Spleen (tissue), 11 donors: Measurements from ENCODE around the gene ARID4B. TPM values are rescaled to one million over a fixed set of nuclear protein-coding genes. Genes with fewer than 3 reads are reported as not detected.

Source experiments
- DNase-seq: peaks from one replicate; pipeline ENCODE4 v3.0.0-alpha.2; 2020
- H3K27ac ChIP-seq, 8 donors: fragments of 200-600 bp; sonication (generic) in 7 of 8; 1 replicate in 4 of 8; 2 replicates in 4 of 8; pipeline versions ENCODE4 v1.5.0 to v1.8.0; 2016 to 2021; ENCODE audit warnings: inconsistent platforms in 4 of 8, mild to moderate bottlenecking in 4 of 8, moderate library complexity in 1 of 8
- H3K27me3 ChIP-seq, 7 donors: fragments of 200-600 bp; sonication (generic) in 6 of 7; replicated peaks in 1 of 7; 1 replicate in 4 of 7; 2 replicates in 3 of 7; pipeline versions ENCODE4 v1.5.0 to v1.8.0; 2016 to 2021; ENCODE audit warnings: inconsistent platforms in 3 of 7, mild to moderate bottlenecking in 1 of 7
- H3K36me3 ChIP-seq, 6 donors: fragments of 200-600 bp; sonication (generic) in 5 of 6; 1 replicate in 4 of 6; 2 replicates in 2 of 6; pipeline versions ENCODE4 v1.5.0 to v1.8.0; 2016 to 2021; ENCODE audit warnings: inconsistent platforms in 2 of 6
- H3K4me1 ChIP-seq, 6 donors: fragments of 200-600 bp; sonication (generic) in 5 of 6; 1 replicate in 3 of 6; 2 replicates in 3 of 6; pipeline versions ENCODE4 v1.5.0 to v1.8.0; 2016 to 2021; ENCODE audit warnings: inconsistent platforms in 3 of 6
- H3K4me3 ChIP-seq, 8 donors: fragments of 200-600 bp; sonication (generic) in 7 of 8; 1 replicate in 4 of 8; 2 replicates in 4 of 8; pipeline versions ENCODE4 v1.5.0 to v1.8.0; 2016 to 2021; ENCODE audit warnings: inconsistent platforms in 4 of 8, mild to moderate bottlenecking in 4 of 8, moderate library complexity in 2 of 8
- H3K9me3 ChIP-seq, 8 donors: fragments of 200-600 bp; sonication (generic) in 7 of 8; 1 replicate in 4 of 8; 2 replicates in 4 of 8; pipeline versions ENCODE4 v1.5.0 to v1.8.0; 2016 to 2021; ENCODE audit warnings: inconsistent platforms in 4 of 8
- CTCF ChIP-seq, 11 experiments: fragments of 200-600 bp in 7 of 11; fragments of 450-650 bp in 4 of 11; sonication (generic) in 4 of 11; IDR thresholded peaks in 8 of 11; conservative IDR thresholded peaks in 3 of 11; 1 replicate in 7 of 11; 2 replicates in 4 of 11; pipeline versions ENCODE4 v1.4.0 to v1.8.0; 2016 to 2021; ENCODE audit warnings: antibody characterized with exemption in 11 of 11, inconsistent platforms in 4 of 11, mild to moderate bottlenecking in 1 of 11
- POLR2A ChIP-seq, 3 donors: fragments of 450-650 bp; IDR thresholded peaks; one replicate each; pipeline ENCODE4 v1.5.1; 2017; ENCODE audit warnings: antibody characterized with exemption in 3 of 3, mild to moderate bottlenecking in 1 of 3
- POLR2AphosphoS5 ChIP-seq, 3 donors: sonication (generic); formaldehyde crosslinking; IDR thresholded peaks; one replicate each; pipeline ENCODE4 v1.5.1; 2017; ENCODE audit warnings: antibody characterized with exemption in 3 of 3
- WGBS, 5 donors: extraction: QIAGEN DNeasy Blood & Tissue Kit in 3 of 5; methylation state at CpG; one replicate each; pipeline versions ENCODE4 v1.1.5 to v1.1.7; 2013 to 2018; 5-methylcytosine and 5-hydroxymethylcytosine counted together
- intact Hi-C: fragments of 100-400 bp; cut with DNase I; formaldehyde crosslinking; loops from one replicate; pipeline ENCODE4 v1.15.0; 2023; ENCODE audit warnings: low total_unique reads
- polyA plus RNA-seq, 3 donors: library from polyadenylated mRNA; stranded (reverse); fragments of 200-250 nt; gene quantifications; one replicate each; pipeline ENCODE4 v1.2.1, GENCODE V29; 2013
- total RNA-seq, 7 donors: library from RNA; depleted of rRNA in 3 of 7; stranded (reverse); fragments of >200 nt in 3 of 7; fragmentation: NEBNext Ultra II Directional in 4 of 7; extraction: Animal tissue kit (Norgen Biotek cat#: 25700) in 4 of 7; gene quantifications; one replicate each; pipeline versions ENCODE4 v1.1.0 to v1.2.1, GENCODE V29; 2016 to 2021
- donor health status: healthy with polysubstance abuse.
- donor health status: DM: no; HTN: no; CAD: no; lungs with moderate emphysema.
- donor health status: DM: no; HTN: no; CAD: no.
- donor health status: Bipolar disorder and iron deficiency.
- donor health status: healthy.
- donor health status: DM: no; HTN: no; CAD: no.
- donor health status: DM: yes; HTN: yes; CAD: no.

Gene ARID4B
- total and polyA plus RNA-seq, 10 donors, result 13.2 to 82.0 (median 65.6) TPM

- WGBS, 5 donors, result 91 to 96% (median 94%) methylated on average over 4 of the region's 4 CpGs
- no peak overlapping the region for H3K4me3 ChIP-seq
- no peaks in the 10 kb centered on the region for H3K27me3 ChIP-seq
- no peak overlapping the region for H3K27ac ChIP-seq
- TF ChIP-seq POLR2AphosphoS5 (IDR thresholded peaks at IDR 0.05), result no peak
- no peak for TF ChIP-seq POLR2A (IDR thresholded peaks at IDR 0.05)
- TF ChIP-seq CTCF (IDR thresholded peaks at IDR 0.05 in 8 of 11, conservative IDR thresholded peaks at IDR 0.05 in 3 of 11), result no peak
- peaks cover 0 to 23% (median 6%) of the 10 kb centered on the region in 6 donors for H3K4me1 ChIP-seq
- H3K9me3 ChIP-seq, result no peaks in the 10 kb centered on the region
- H3K36me3 ChIP-seq, result peaks cover 0 to 72% (median 36%) of the 10 kb centered on the region in 6 donors
- no peak for DNase-seq
- intact Hi-C loops, result no loop called here
These were observed 89.4 kb downstream of the ARID4B start for GRCh38 chr1:235238558-235238957.

DNA sequence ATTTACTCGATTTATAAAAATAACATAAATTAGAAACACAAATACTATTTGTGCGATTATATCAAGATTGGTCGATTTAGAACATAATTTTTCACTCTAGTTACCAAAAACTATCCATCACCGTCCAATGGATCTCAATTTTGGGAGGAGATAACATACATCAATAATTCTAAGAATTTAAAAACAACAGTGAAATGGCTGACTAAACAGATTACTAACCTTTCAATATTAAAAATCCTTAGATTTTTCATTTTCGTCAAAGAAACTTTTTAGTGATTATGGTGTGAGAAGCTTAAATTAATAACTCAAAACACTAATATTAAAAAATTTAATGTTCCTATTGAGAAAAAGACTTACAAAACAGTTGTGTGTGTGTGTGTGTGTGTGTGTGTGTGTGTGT is 91.9 kb downstream of the ARID4B start:
- no peaks in the 10 kb centered on the region for H3K27me3 ChIP-seq
- no peak overlapping the region for H3K4me3 ChIP-seq
- DNase-seq, result no peak
- TF ChIP-seq CTCF (IDR thresholded peaks at IDR 0.05 in 8 of 11, conservative IDR thresholded peaks at IDR 0.05 in 3 of 11) (no peak), POLR2AphosphoS5 (IDR thresholded peaks at IDR 0.05) (no peak), POLR2A (IDR thresholded peaks at IDR 0.05) (no peak)
- no peak overlapping the region for H3K27ac ChIP-seq
- H3K36me3 ChIP-seq, result peaks cover 0 to 92% (median 51%) of the 10 kb centered on the region in 6 donors
- intact Hi-C loops, result no loop called here
- WGBS, 5 donors, result 93 to 99% (median 97%) methylated on average over 5 of the region's 5 CpGs
- no peaks in the 10 kb centered on the region for H3K9me3 ChIP-seq
- peaks cover 0 to 16% (median 6%) of the 10 kb centered on the region in 6 donors for H3K4me1 ChIP-seq

DNA sequence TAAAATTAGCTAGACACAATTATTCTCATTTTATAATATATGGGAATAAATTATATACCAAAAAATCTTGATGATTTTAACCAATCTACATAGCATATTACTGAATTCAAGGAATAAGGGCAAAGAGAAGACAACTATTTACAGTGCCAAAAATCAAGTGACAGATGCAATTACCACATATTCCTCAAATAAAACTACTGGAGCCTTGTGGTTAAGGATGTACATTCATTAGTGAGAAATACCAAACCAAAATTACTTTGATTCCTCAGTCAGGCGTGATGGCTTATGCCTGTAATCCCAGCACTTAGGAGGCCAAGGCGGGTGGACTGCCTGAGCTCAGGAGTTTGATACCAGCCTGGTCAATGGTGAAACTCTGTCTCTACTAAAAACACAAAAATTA is 98.1 kb downstream of the ARID4B start:
- Histone ChIP-seq H3K27ac (no peak overlapping the region), H3K4me1 (no peaks in the 10 kb centered on the region), H3K4me3 (no peak overlapping the region), H3K9me3 (no peaks in the 10 kb centered on the region), H3K27me3 (no peaks in the 10 kb centered on the region), H3K36me3 (peaks cover 0 to 100% (median 77%) of the 10 kb centered on the region in 6 donors)
- DNase-seq, result no peak
- intact Hi-C loops, result no loop called here
- WGBS, 5 donors, result 90 to 98% (median 95%) methylated on average over 2 of the region's 2 CpGs
- no peak for TF ChIP-seq POLR2AphosphoS5 (IDR thresholded peaks at IDR 0.05)
- TF ChIP-seq POLR2A (IDR thresholded peaks at IDR 0.05), result no peak

DNA sequence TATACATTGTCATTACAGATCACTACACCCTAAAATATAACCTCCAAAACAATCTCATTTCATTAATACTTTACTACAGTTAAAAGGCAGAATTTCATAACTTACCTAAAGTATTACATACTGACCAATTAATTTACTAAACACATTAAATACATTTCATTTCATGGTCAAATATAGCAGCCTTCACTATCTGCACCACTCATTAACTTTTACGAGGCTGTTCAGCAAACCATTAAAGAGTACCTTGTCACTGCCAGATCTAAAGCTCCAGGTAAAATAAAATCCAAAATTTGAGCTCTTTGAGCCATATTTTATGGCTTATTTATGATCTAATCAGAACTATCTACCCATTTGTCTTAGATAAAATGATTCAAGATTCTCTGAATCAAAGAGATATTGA is 100.6 kb downstream of the ARID4B start:
- no peaks in the 10 kb centered on the region for H3K27me3 ChIP-seq
- no peak overlapping the region for H3K27ac ChIP-seq
- 90 to 98% (median 93%) methylated on average over 1 of the region's 1 CpG for WGBS, 5 donors
- intact Hi-C loops, result no loop called here
- TF ChIP-seq POLR2AphosphoS5 (IDR thresholded peaks at IDR 0.05), result no peak
- TF ChIP-seq POLR2A (IDR thresholded peaks at IDR 0.05), result no peak
- no peak for TF ChIP-seq CTCF (IDR thresholded peaks at IDR 0.05 in 8 of 11, conservative IDR thresholded peaks at IDR 0.05 in 3 of 11)
- no peak for DNase-seq
- no peaks in the 10 kb centered on the region for H3K4me1 ChIP-seq
- H3K36me3 ChIP-seq, result peaks cover 0 to 100% (median 79%) of the 10 kb centered on the region in 6 donors
- no peak overlapping the region for H3K4me3 ChIP-seq
- H3K9me3 ChIP-seq, result no peaks in the 10 kb centered on the region

DNA sequence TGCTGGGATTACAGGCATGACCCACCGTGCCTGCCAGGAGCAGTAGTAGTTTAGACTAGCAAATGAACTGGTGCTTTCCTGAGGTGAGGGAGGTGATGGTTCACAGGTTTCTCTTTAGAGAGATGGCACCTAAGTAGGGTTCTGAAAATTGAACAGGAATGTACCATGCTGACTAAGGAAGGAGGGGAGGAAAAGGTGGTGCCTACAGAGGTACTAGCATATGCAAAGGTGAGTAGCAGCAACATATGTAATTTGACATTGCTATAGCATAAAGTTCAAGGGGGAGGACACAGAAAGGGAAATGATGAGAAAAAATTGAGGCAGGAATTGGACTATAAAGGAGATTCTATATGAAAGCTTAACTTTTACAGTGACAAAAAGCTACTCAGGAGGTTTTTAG is 101.0 kb downstream of the ARID4B start:
- WGBS, 5 donors, result 78 to 96% (median 92%) methylated on average over 1 of the region's 1 CpG
- H3K4me1 ChIP-seq, result no peaks in the 10 kb centered on the region
- H3K36me3 ChIP-seq, result peaks cover 0 to 100% (median 82%) of the 10 kb centered on the region in 6 donors

More for the DNA sequence above, 101.0 kb downstream of the ARID4B start:
- H3K9me3 ChIP-seq, result no peaks in the 10 kb centered on the region
- DNase-seq, result no peak
- H3K27ac ChIP-seq, result no peak overlapping the region
- intact Hi-C loops, result no loop called here
- TF ChIP-seq POLR2A (IDR thresholded peaks at IDR 0.05), result no peak
- TF ChIP-seq CTCF (IDR thresholded peaks at IDR 0.05 in 8 of 11, conservative IDR thresholded peaks at IDR 0.05 in 3 of 11), result no peak
- TF ChIP-seq POLR2AphosphoS5 (IDR thresholded peaks at IDR 0.05), result no peak
- H3K4me3 ChIP-seq, result no peak overlapping the region
- no peaks in the 10 kb centered on the region for H3K27me3 ChIP-seq
